ENCODE measurements around the gene CYP4F12. TPM values are rescaled to one million over a fixed set of nuclear protein-coding genes. Genes with fewer than 3 reads are reported as not detected.

Gene CYP4F12
- total and polyA plus RNA-seq, 2 of the 8 experiments (the other 6 are each of a cell fraction or from before 2014, with no cell fraction given): not detected

DNA sequence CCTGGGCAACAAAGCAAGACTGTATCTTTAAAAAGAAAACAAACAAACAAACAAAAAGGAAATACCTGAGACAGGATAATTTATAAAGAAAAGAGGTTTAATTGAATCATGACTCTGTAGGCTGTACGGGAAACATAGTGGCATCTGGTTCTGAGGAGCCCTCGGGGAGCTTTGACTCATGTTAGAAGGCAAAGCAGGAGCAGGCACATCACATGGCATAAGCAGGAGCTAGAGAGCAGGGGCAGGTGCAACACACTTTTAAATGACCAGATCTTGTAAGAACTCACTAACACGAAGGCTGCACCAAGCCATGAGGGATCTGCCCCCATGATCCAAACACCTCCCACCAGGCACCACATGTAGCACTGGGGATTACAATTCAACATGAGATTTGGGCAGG, 41.8 kb downstream of the CYP4F12 start:
- WGBS, 2 experiments (ENCODE audit: extremely low coverage in 1 of 2, insufficient coverage in 1 of 2, insufficient read length in 1 of 2, insufficient replicate concordance in 2 of 2, low coverage in 1 of 2, low lambda C conversion rate in 2 of 2, missing lambda C conversion rate in 1 of 2): 57% methylated on average over 3 of the region's 3 CpGs; no CpG with 5 or more reads in 1 of the 2 experiments

More for the DNA sequence above, 41.8 kb downstream of the CYP4F12 start:
- no peak overlapping the region for H2AFZ ChIP-seq (ENCODE audit: low read length)
- no peak overlapping the region for H2BK15ac ChIP-seq (ENCODE audit: low read length)
- H3K23me2 ChIP-seq (ENCODE audit: low read depth, low read length): no peaks in the 10 kb centered on the region
- no peak overlapping the region for H2AK5ac ChIP-seq (ENCODE audit: low read depth, low read length)
- H3K23ac ChIP-seq (ENCODE audit: insufficient read length): no peak overlapping the region
- H4K5ac ChIP-seq (ENCODE audit: insufficient read length, low read depth, low read length): no peak overlapping the region
- FAIRE-seq (no peak), DNase-seq (ENCODE audit: low read depth in 1 of 2, low spot score in 2 of 2) (no peak)
- H3K79me2 ChIP-seq (ENCODE audit: control insufficient read depth in 1 of 2, insufficient read depth in 2 of 2, low read length in 2 of 2): no peaks in the 10 kb centered on the region
- CTCF ChIA-PET (ENCODE audit: partially characterized antibody): no interaction called here
- TF ChIP-seq, protein P1, sequence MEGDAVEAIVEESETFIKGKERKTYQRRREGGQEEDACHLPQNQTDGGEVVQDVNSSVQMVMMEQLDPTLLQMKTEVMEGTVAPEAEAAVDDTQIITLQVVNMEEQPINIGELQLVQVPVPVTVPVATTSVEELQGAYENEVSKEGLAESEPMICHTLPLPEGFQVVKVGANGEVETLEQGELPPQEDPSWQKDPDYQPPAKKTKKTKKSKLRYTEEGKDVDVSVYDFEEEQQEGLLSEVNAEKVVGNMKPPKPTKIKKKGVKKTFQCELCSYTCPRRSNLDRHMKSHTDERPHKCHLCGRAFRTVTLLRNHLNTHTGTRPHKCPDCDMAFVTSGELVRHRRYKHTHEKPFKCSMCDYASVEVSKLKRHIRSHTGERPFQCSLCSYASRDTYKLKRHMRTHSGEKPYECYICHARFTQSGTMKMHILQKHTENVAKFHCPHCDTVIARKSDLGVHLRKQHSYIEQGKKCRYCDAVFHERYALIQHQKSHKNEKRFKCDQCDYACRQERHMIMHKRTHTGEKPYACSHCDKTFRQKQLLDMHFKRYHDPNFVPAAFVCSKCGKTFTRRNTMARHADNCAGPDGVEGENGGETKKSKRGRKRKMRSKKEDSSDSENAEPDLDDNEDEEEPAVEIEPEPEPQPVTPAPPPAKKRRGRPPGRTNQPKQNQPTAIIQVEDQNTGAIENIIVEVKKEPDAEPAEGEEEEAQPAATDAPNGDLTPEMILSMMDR (IDR thresholded peaks at IDR 0.05; ENCODE audit: control extremely low read depth in 1 of 3, insufficient read depth in 1 of 3, low read depth in 1 of 3, low read length in 3 of 3): no peak
- TF ChIP-seq MAFK (IDR thresholded peaks at IDR 0.05; ENCODE audit: low read depth, low read length): no peak
- TF ChIP-seq KDM5A (IDR thresholded peaks at IDR 0.05; ENCODE audit: low read length): no peak
- TF ChIP-seq CTBP2 (IDR thresholded peaks at IDR 0.05; ENCODE audit: borderline replicate concordance, insufficient read depth, insufficient read length, low read length): no peak
- no peak for TF ChIP-seq SIX5 (IDR thresholded peaks at IDR 0.05; ENCODE audit: low read depth, low read length)
- TF ChIP-seq TAF7 (optimal IDR thresholded peaks at IDR 0.05; ENCODE audit: borderline replicate concordance, low read depth, low read length): no peak
- no peak for TF ChIP-seq TEAD4 (IDR thresholded peaks at IDR 0.05; ENCODE audit: low read depth, low read length)
- no peak for TF ChIP-seq RFX5 (IDR thresholded peaks at IDR 0.05; ENCODE audit: borderline replicate concordance, low read depth, low read length)
- no peak for TF ChIP-seq JUN (IDR thresholded peaks at IDR 0.05; ENCODE audit: low read depth, low read length)
- no peak for TF ChIP-seq GTF2F1 (IDR thresholded peaks at IDR 0.05; ENCODE audit: borderline replicate concordance, low read depth, low read length)
- TF ChIP-seq POLR2A (IDR thresholded peaks at IDR 0.05; ENCODE audit: control extremely low read depth in 1 of 2, low read depth in 2 of 2, low read length in 2 of 2): no peak
- no peak overlapping the region for H4K8ac ChIP-seq (ENCODE audit: extremely low read depth, insufficient read depth, low read length)
- no peak overlapping the region for H3K18ac ChIP-seq (ENCODE audit: extremely low read depth, low read length)
- H3K36me3 ChIP-seq (ENCODE audit: control insufficient read depth in 2 of 4, insufficient read depth in 4 of 4, low read length in 3 of 4): no peaks in the 10 kb centered on the region
- H3K4me1 ChIP-seq (replicated peaks in 1 of 4; ENCODE audit: control insufficient read depth in 3 of 4, insufficient read depth in 4 of 4, low read length in 3 of 4): no peaks in the 10 kb centered on the region
- no peak overlapping the region for H3K9ac ChIP-seq (replicated peaks in 1 of 4; ENCODE audit: extremely low read depth in 1 of 4, low read depth in 3 of 4, low read length in 3 of 4)
- no peak overlapping the region for H3K56ac ChIP-seq (replicated peaks; ENCODE audit: insufficient read length, low read depth, low read length)
- H2BK12ac ChIP-seq (ENCODE audit: low read depth, low read length): no peak overlapping the region
- H3K9me3 ChIP-seq (ENCODE audit: insufficient read depth in 2 of 2, low read depth in 1 of 2, low read length in 1 of 2): peaks cover 61 to 64% of the 10 kb centered on the region in 2 experiments
- H3K4ac ChIP-seq (replicated peaks; ENCODE audit: insufficient read length, low read depth, low read length): no peak overlapping the region
- H3K79me1 ChIP-seq (ENCODE audit: low read depth, low read length): no peaks in the 10 kb centered on the region
- H2BK5ac ChIP-seq (ENCODE audit: low read depth, low read length): no peak overlapping the region
- H3K27me3 ChIP-seq (replicated peaks in 1 of 4; ENCODE audit: control insufficient read depth in 3 of 4, extremely low read depth in 1 of 4, insufficient read depth in 3 of 4, low read length in 3 of 4): no peaks in the 10 kb centered on the region
- POLR2A ChIA-PET (ENCODE audit: partially characterized antibody): no interaction called here
- H3K4me3 ChIP-seq (ENCODE audit: extremely low read depth in 1 of 4, insufficient read depth in 2 of 4, low read depth in 3 of 4, low read length in 4 of 4): no peak overlapping the region
- H3K14ac ChIP-seq (ENCODE audit: insufficient read length): no peak overlapping the region
- H3K4me2 ChIP-seq (ENCODE audit: insufficient read depth in 1 of 2, low read depth in 2 of 2, low read length in 2 of 2): no peak overlapping the region
- H2BK20ac ChIP-seq (ENCODE audit: low read length): no peak overlapping the region
- H4K20me1 ChIP-seq (replicated peaks in 1 of 2; ENCODE audit: control insufficient read depth in 1 of 2, insufficient read depth in 2 of 2, low read length in 2 of 2): no peaks in the 10 kb centered on the region
- H3K27ac ChIP-seq (ENCODE audit: low read depth, low read length): no peak overlapping the region
- no peak overlapping the region for H2BK120ac ChIP-seq (replicated peaks; ENCODE audit: low read depth, low read length)
- no peak overlapping the region for H4K91ac ChIP-seq (replicated peaks; ENCODE audit: insufficient read length, low read length)
